ENCODE measurements around the gene ANK3. TPM values are rescaled to one million over a fixed set of nuclear protein-coding genes. Genes with fewer than 3 reads are reported as not detected.
A peak's percentile ranks its signal among the peaks of the same experiment; 100 is the strongest.

The ANK3 gene
- total and polyA plus RNA-seq, 2 donors = 10.9 to 86.9 TPM

DNA sequence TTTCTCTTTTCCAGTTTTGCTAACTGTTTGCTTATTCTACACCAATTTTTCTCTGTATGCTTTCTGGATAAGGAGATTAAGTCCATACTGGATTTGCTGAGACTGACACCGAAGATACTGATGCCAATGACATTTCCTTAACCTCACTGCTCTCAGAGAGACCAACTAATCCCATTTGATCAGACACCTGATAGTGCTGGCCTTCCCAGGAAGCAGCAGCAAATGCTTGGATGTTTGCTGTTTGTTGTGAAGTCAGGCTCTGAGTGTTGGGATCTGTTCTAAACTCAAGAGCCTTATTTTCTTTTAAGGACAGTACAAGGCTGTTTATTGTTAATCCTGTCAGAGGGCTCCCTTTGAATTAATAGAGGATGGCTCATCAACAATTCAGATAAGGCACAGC is 143.3 kb downstream of the ANK3 start:
- no peak for DNase-seq (ENCODE audit: extremely low spot score)
- peaks cover 2% of the 10 kb centered on the region for H3K36me3 ChIP-seq (ENCODE audit: insufficient read depth)
- H3K4me3 ChIP-seq (ENCODE audit: low read depth, low read length) = no peak overlapping the region
- no peak overlapping the region for H3K27ac ChIP-seq (ENCODE audit: low read depth)
- 41% methylated on average over 1 of the region's 1 CpG for WGBS
- H3K4me1 ChIP-seq (ENCODE audit: insufficient read depth) = no peaks in the 10 kb centered on the region

DNA sequence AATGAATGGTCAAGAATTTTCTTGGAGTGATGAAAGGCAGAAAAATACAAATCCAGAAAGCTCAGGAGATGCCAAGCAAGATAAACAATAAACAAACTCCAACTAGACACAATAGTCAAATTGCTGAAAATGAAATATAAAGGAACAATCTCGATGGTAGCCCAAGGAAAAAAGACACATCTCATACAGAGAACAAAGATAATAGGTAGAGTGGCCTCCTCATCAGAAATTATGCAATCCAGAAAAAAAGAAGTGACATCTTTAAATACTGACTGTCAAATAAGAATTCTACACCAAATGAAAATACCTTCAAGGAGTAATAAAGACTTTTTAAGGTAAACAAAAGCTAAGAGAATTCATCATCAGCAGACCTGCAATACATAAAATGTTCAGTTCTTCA is 150.4 kb downstream of the ANK3 start:
- no peaks in the 10 kb centered on the region for H3K4me1 ChIP-seq (ENCODE audit: insufficient read depth)
- H3K36me3 ChIP-seq (ENCODE audit: insufficient read depth) = no peaks in the 10 kb centered on the region
- H3K4me3 ChIP-seq (ENCODE audit: low read depth, low read length) = no peak overlapping the region
- no peak for DNase-seq (ENCODE audit: extremely low spot score)
- 68% methylated on average over 1 of the region's 1 CpG for WGBS
- H3K27ac ChIP-seq (ENCODE audit: low read depth) = no peak overlapping the region

- DNase-seq (ENCODE audit: extremely low spot score) = no peak
- H3K4me1 ChIP-seq (ENCODE audit: insufficient read depth) = no peaks in the 10 kb centered on the region
- H3K36me3 ChIP-seq (ENCODE audit: insufficient read depth) = no peaks in the 10 kb centered on the region
- H3K27ac ChIP-seq (ENCODE audit: low read depth) = no peak overlapping the region
- H3K4me3 ChIP-seq (ENCODE audit: low read depth, low read length) = no peak overlapping the region
Observed at GRCh38 chr10:60238759-60239100, 150.9 kb downstream of the ANK3 start.

GRCh38 chr10:60237977-60238758 is 151.5 kb downstream of the ANK3 start:
- H3K27ac ChIP-seq (ENCODE audit: low read depth) = no peak overlapping the region
- H3K36me3 ChIP-seq (ENCODE audit: insufficient read depth) = no peaks in the 10 kb centered on the region
- H3K4me3 ChIP-seq (ENCODE audit: low read depth, low read length) = no peak overlapping the region
- H3K4me1 ChIP-seq (ENCODE audit: insufficient read depth) = no peaks in the 10 kb centered on the region
- 42% methylated on average over 6 of the region's 6 CpGs for WGBS
- no peak for DNase-seq (ENCODE audit: extremely low spot score)

DNA sequence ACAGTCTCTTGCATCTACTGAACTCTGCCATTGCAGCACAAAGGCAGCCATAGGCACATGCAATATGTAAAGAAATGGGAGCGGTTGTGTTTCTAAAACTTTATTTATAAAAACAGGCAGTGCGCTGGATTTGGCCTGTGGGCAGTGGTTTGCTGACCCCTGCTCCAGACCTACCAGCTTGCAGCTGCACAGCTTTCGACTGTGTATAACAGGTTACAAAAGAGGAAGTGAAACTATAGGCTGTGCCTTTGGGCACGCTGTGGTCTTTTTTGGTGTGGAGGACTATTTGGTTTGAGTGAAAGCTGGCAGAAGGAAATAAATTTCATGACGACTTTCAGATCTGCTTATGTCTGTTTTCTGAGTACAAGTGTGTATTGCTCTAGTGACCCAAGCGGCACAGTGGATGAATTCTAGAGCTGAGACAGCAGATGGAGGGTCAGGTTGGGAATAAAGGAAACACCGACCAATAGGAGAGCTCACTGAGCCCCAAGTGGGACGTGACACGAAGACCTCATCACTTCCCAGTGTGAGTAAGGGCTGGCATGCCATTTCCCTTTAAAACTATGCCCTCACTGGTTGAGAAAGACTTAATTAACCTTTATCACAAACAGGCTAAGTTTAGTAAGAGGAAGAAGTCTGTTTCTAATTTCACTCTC is 152.7 kb downstream of the ANK3 start:
- no peaks in the 10 kb centered on the region for H3K36me3 ChIP-seq (ENCODE audit: insufficient read depth)
- WGBS = 80% methylated on average over 9 of the region's 9 CpGs
- no peak for DNase-seq (ENCODE audit: extremely low spot score)

GRCh38 chr10:60235001-60235400 is 154.7 kb downstream of the ANK3 start:
- WGBS = 37% methylated on average over 1 of the region's 1 CpG
- H3K36me3 ChIP-seq (ENCODE audit: insufficient read depth) = no peaks in the 10 kb centered on the region
- no peaks in the 10 kb centered on the region for H3K4me1 ChIP-seq (ENCODE audit: insufficient read depth)
- DNase-seq (ENCODE audit: extremely low spot score) = no peak
- no peak overlapping the region for H3K4me3 ChIP-seq (ENCODE audit: low read depth, low read length)
- H3K27ac ChIP-seq (ENCODE audit: low read depth) = no peak overlapping the region

More for the DNA sequence above, 152.7 kb downstream of the ANK3 start:
- Histone ChIP-seq H3K27ac (ENCODE audit: low read depth) (no peak overlapping the region), H3K4me1 (ENCODE audit: insufficient read depth) (no peaks in the 10 kb centered on the region), H3K4me3 (ENCODE audit: low read depth, low read length) (no peak overlapping the region)

- Histone ChIP-seq H3K4me3 (ENCODE audit: low read depth, low read length) (no peak overlapping the region), H3K4me1 (ENCODE audit: insufficient read depth) (no peaks in the 10 kb centered on the region), H3K27ac (ENCODE audit: low read depth) (no peak overlapping the region), H3K36me3 (ENCODE audit: insufficient read depth) (no peaks in the 10 kb centered on the region)
- 79% methylated on average over 4 of the region's 4 CpGs for WGBS
- no peak for DNase-seq (ENCODE audit: extremely low spot score)
Observed at GRCh38 chr10:60234551-60234950, 155.1 kb downstream of the ANK3 start.

DNA sequence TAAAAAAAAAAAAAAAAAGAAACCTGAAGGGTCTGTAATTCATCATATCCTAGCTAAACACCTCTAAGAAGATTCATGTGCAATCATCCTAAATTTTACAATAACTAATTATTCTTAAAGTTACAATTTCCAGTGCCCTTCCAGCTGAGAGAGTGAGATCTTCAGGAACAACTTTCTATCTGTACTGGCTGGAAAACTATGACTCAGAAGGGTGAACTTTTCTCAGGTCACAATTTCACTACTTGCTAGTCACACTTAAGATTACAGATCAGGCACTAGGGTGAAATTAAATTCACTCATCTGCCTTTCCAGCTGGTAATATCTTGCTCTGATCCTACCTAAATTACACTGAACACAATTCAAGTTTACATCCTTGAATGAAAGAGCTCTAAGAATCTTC is 158.8 kb downstream of the ANK3 start:
- DNase-seq (ENCODE audit: extremely low spot score) = no peak
- Histone ChIP-seq H3K27ac (ENCODE audit: low read depth) (no peak overlapping the region), H3K4me3 (ENCODE audit: low read depth, low read length) (no peak overlapping the region), H3K36me3 (ENCODE audit: insufficient read depth) (no peaks in the 10 kb centered on the region), H3K4me1 (ENCODE audit: insufficient read depth) (no peaks in the 10 kb centered on the region)

GRCh38 chr10:60224066-60224705 is 165.5 kb downstream of the ANK3 start:
- peak; percentile 39 for DNase-seq (ENCODE audit: extremely low spot score)
- Histone ChIP-seq H3K4me3 (ENCODE audit: low read depth, low read length) (no peak overlapping the region), H3K36me3 (ENCODE audit: insufficient read depth) (no peaks in the 10 kb centered on the region), H3K27ac (ENCODE audit: low read depth) (no peak overlapping the region), H3K4me1 (ENCODE audit: insufficient read depth) (no peaks in the 10 kb centered on the region)
- WGBS = 75% methylated on average over 8 of the region's 8 CpGs

DNA sequence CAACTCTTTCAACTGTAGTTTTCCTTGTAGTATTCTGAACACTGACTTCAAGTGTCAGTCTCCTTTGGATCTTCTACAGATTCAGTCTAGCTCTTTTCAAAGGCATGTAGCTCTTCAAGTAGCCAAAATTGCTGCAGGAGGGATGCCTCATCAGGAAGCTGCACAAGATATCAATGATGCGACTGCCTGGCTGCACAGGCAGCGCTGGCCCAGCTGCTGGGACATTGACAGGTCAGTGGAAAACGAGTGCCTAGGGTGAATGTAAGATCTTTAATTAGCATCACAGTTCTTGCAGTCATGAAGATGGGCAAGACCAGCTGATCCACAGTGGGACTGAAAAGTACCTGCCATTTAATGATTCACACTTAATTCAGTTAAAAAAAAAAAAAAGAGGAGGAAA is 167.6 kb downstream of the ANK3 start:
- no peak overlapping the region for H3K27ac ChIP-seq (ENCODE audit: low read depth)
- WGBS = 71% methylated on average over 3 of the region's 3 CpGs
- DNase-seq (ENCODE audit: extremely low spot score) = no peak
- no peak overlapping the region for H3K4me3 ChIP-seq (ENCODE audit: low read depth, low read length)
- no peaks in the 10 kb centered on the region for H3K4me1 ChIP-seq (ENCODE audit: insufficient read depth)
- H3K36me3 ChIP-seq (ENCODE audit: insufficient read depth) = no peaks in the 10 kb centered on the region

DNA sequence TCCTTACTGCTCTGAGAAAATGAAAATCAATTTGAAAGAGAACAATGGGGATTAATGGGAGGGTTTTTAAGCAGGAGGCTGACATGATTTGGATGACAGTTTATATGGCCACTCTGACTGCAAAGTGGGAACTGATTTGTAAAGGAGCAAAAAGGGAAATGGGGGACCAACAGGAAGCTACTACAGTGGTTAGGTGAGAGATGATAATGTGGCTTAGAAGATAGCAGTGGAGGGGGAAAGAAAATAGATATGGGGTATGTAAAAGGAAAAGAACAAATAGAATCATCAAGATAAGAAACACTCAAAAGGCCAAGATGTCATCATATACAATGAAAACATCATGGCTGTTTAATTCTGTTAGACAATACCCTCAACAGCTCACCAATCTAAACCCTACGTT is 177.5 kb downstream of the ANK3 start:
- no peak overlapping the region for H3K27ac ChIP-seq (ENCODE audit: low read depth)

DNA sequence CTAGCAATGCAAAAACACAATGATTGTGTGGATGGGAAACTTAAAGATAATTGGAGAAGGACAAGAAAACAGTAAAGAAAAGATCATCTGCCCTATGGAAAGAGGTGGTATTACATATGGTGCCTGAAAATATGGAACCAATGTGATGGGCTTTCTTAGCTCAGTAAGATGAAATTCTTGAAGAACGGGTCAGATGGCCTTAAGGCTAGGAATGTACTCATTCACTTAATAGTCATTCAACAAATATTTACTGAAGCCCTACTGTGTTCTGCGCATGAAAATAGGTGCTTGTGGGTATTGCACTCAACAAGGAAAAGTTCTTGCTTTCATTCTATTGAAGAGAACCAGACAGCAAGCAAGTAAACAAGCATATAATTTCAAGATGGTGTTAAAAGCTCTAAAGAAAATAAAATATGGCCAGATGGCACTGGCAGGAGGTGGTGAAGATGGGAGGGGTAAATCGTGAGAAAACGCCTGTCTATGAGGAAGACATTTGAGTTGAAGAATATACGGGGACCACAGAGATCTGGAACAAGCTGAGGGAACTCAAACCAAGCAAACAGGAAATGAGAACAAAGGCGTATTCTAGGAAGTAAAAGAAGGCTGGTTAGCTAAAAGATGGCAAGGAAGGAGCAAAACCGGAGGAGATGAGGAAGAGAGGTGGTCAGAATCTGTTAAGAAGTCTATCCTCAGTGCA is 179.7 kb downstream of the ANK3 start:
- no peak overlapping the region for H3K4me3 ChIP-seq (ENCODE audit: low read depth, low read length)
- H3K27ac ChIP-seq (ENCODE audit: low read depth) = no peak overlapping the region
- 76% methylated on average over 7 of the region's 7 CpGs for WGBS
- DNase-seq (ENCODE audit: extremely low spot score) = no peak
- peaks cover 1% of the 10 kb centered on the region for H3K4me1 ChIP-seq (ENCODE audit: insufficient read depth)
- H3K36me3 ChIP-seq (ENCODE audit: insufficient read depth) = peaks cover 1% of the 10 kb centered on the region

More for the DNA sequence above, 177.5 kb downstream of the ANK3 start:
- no peak for DNase-seq (ENCODE audit: extremely low spot score)
- Histone ChIP-seq H3K36me3 (ENCODE audit: insufficient read depth) (peaks cover 1% of the 10 kb centered on the region), H3K4me1 (ENCODE audit: insufficient read depth) (peaks cover 1% of the 10 kb centered on the region), H3K4me3 (ENCODE audit: low read depth, low read length) (no peak overlapping the region)
- 72% methylated on average over 1 of the region's 1 CpG for WGBS

- 39% methylated on average over 4 of the region's 4 CpGs for WGBS
- H3K36me3 ChIP-seq (ENCODE audit: insufficient read depth) = peaks cover 1% of the 10 kb centered on the region
- H3K4me1 ChIP-seq (ENCODE audit: insufficient read depth) = peaks cover 1% of the 10 kb centered on the region
- no peak overlapping the region for H3K4me3 ChIP-seq (ENCODE audit: low read depth, low read length)
- DNase-seq (ENCODE audit: extremely low spot score) = no peak
- no peak overlapping the region for H3K27ac ChIP-seq (ENCODE audit: low read depth)
Observed at GRCh38 chr10:60208676-60209269, 180.9 kb downstream of the ANK3 start.
